Muscle layer of duodenum (tissue), 2 donors: ENCODE results near the gene SAMD5.
A peak's percentile ranks its signal among the peaks of the same experiment; 100 is the strongest.

Source experiments
- H3K27ac ChIP-seq: one replicate; pipeline ENCODE4 v1.7.0; 2013; ENCODE audit warnings: mild to moderate bottlenecking, low read length
- H3K27me3 ChIP-seq: one replicate; pipeline ENCODE4 v1.7.0; 2013; ENCODE audit warnings: low read depth, mild to moderate bottlenecking, control low read depth, low read length
- H3K36me3 ChIP-seq, 2 donors: one replicate each; pipeline ENCODE4 v1.7.0; 2013; ENCODE audit warnings: low read length in 2 of 2, control low read depth in 1 of 2, mild to moderate bottlenecking in 1 of 2; ENCODE audit not compliant: insufficient read depth in 2 of 2, control insufficient read depth in 1 of 2
- H3K4me1 ChIP-seq, 2 donors: one replicate each; pipeline ENCODE4 v1.7.0; 2013; ENCODE audit warnings: low read length in 2 of 2, mild to moderate bottlenecking in 2 of 2, control low read depth in 1 of 2, moderate library complexity in 1 of 2; ENCODE audit not compliant: insufficient read depth in 2 of 2, control insufficient read depth in 1 of 2
- H3K4me3 ChIP-seq, 2 donors: one replicate each; pipeline ENCODE4 v1.7.0; 2013; ENCODE audit warnings: low read length in 2 of 2, low read depth in 1 of 2, mild to moderate bottlenecking in 1 of 2
- H3K9me3 ChIP-seq, 2 donors: one replicate each; pipeline ENCODE4 v1.7.0; 2013; ENCODE audit warnings: low read length in 2 of 2, control low read depth in 1 of 2, mild to moderate bottlenecking in 1 of 2; ENCODE audit not compliant: control insufficient read depth in 1 of 2
- donor health status: healthy.

SAMD5 gene

DNA sequence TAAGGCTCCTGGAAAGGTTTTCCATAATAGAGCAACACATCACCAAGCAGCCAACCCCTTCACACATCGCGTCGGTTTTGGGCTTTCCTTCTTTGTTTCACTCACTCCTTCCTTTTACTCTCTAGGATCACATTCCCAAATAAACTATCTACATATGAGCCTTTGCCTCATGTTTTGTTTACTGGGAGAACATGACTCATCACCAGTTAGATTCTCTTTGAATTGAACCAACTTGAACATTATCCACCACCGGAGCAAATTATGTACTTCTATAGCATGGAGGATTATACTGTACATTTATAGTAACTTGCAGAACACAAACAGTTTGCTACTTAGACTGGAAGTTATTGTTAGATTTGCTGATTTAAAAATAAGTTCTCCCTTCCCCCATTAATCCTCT, 41.0 kb downstream of the SAMD5 start:
- Histone ChIP-seq H3K27me3 (no peaks in the 10 kb centered on the region), H3K9me3 (no peaks in the 10 kb centered on the region), H3K36me3 (no peaks in the 10 kb centered on the region), H3K27ac (no peak overlapping the region), H3K4me3 (no peak overlapping the region), H3K4me1 (peaks cover 0 to 10% of the 10 kb centered on the region in 2 donors)

DNA sequence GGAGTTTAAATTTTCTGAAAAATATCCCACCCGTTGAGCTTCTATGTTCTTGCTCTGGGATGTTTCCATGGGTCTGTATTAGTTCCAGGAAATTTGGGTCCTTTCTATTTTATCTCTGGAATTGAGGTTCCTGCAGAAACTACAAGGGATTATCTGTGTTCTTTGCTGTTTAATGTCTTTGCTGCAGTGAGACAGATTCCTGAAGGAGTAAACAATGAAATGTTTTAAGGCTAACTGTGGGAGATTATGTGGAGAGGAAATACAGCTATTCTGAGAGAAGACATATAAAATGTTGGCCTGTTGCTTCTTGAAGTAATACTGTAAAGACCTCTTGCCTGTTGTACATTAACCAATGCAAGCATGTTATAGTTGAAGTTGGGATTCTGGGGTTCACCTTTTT, 43.5 kb downstream of the SAMD5 start:
- Histone ChIP-seq H3K4me1 (peaks cover 0 to 5% of the 10 kb centered on the region in 2 donors), H3K27ac (no peak overlapping the region), H3K27me3 (no peaks in the 10 kb centered on the region), H3K9me3 (no peaks in the 10 kb centered on the region), H3K36me3 (no peaks in the 10 kb centered on the region), H3K4me3 (no peak overlapping the region)

DNA sequence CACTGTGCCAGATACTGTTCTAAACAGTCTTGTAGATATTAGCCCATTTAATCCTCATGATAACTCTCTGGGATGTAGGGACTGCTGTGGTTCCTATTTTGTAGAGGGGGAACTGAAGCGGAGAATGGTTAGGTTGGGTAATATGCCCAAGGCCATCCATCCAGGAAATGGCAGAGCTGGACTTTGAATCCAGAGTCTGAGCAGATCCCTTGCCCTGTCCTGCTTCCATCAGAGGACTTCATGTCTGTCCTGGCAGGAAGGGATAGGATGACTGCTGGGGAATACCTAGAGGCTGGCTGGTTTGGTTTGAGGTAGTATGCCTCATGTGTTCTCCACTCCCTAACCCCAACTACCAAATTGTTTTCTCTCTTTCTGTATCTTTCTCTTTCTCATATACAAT, 44.6 kb downstream of the SAMD5 start:
- no peaks in the 10 kb centered on the region for H3K9me3 ChIP-seq
- no peaks in the 10 kb centered on the region for H3K36me3 ChIP-seq
- H3K27me3 ChIP-seq: no peaks in the 10 kb centered on the region
- no peak overlapping the region for H3K4me3 ChIP-seq
- no peak overlapping the region for H3K27ac ChIP-seq
- H3K4me1 ChIP-seq: no peaks in the 10 kb centered on the region

DNA sequence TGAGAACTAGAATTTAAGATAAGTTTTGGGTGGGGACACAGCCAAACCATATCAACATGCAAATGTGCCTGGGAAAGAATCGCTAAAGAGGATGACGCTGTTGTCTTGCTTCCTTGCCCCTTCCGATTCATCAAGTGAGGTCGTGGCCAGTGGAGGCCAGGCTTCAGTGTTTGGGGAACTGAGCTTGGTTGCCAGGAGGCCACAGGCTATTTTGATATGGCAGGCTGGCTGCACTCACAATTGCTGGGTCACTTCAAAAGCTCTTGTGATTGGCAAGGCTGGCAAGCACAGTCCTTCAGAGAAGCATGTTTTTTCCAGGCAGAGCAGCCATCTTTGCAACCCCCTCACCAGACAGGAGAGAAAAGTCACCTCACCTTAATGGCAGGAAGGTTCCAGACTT, 45.8 kb downstream of the SAMD5 start:
- Histone ChIP-seq H3K4me1 (no peaks in the 10 kb centered on the region), H3K36me3 (no peaks in the 10 kb centered on the region), H3K4me3 (no peak overlapping the region), H3K27ac (no peak overlapping the region), H3K9me3 (no peaks in the 10 kb centered on the region), H3K27me3 (no peaks in the 10 kb centered on the region)

DNA sequence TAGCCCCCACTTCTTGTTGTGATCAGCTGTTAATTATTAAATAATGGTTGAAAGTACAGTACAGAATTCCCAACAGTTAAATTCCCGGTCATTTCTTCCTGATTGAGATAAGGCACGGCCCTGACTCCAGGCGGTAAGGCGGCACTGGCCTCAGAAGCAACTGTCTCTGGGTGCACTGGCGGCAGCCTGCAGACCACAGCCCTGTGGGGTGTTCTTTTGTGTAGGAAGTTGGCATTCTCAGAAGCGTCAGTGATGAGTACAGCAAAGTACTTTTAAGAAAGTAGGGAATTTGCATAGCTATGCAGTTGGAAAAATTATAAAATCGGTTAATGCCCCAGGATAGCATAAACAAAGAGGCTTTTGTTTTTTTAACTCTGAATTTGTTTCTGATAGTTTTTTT, 50.5 kb downstream of the SAMD5 start:
- H3K4me3 ChIP-seq: peak overlapping the region in 1 of 2 donors; percentile 41
- no peaks in the 10 kb centered on the region for H3K36me3 ChIP-seq

DNA sequence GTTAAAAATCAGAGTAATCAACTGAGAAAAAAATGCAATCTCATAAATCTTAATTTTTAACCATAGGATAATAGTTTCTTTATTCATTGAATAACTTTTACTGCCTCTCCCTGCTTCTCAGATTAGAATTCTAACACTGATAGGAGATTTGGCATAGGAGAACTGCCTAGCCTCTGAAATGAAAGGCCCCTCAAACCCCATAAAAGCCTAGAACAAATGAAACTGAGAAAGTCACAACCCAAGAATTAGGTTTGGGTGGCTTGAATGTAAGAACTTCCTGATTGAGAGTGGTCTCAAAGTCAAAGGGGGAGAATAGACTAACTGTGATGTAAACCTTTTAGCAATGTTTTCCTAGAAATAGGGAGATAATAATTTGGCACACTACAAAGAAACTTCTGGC, 52.2 kb downstream of the SAMD5 start:
- no peak overlapping the region for H3K27ac ChIP-seq
- H3K4me3 ChIP-seq: no peak overlapping the region
- no peaks in the 10 kb centered on the region for H3K9me3 ChIP-seq
- no peaks in the 10 kb centered on the region for H3K4me1 ChIP-seq
- no peaks in the 10 kb centered on the region for H3K27me3 ChIP-seq
- H3K36me3 ChIP-seq: no peaks in the 10 kb centered on the region

More for the DNA sequence above, 50.5 kb downstream of the SAMD5 start:
- no peaks in the 10 kb centered on the region for H3K27me3 ChIP-seq
- no peak overlapping the region for H3K27ac ChIP-seq
- no peaks in the 10 kb centered on the region for H3K9me3 ChIP-seq
- H3K4me1 ChIP-seq: no peaks in the 10 kb centered on the region

DNA sequence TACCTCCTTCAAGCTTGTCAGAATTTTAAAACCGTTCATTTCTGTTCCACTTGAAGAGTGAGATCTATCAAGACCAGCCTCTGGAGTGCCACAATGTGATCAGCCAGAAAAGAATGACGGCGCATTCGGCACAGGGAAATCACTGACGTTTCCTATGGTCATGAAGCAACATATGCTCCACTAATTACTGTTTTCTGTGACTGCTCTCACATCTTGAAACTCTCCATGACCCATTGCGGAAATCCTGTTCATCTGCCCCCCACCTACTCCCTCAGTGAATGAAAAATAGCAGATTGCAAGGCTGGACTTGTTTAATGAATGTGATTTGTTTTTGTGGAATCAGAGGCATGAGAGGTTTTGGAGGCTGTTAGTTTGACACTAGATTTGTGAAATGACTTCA, 53.2 kb downstream of the SAMD5 start:
- Histone ChIP-seq H3K4me3 (no peak overlapping the region), H3K4me1 (no peaks in the 10 kb centered on the region), H3K36me3 (no peaks in the 10 kb centered on the region), H3K27ac (no peak overlapping the region), H3K27me3 (no peaks in the 10 kb centered on the region), H3K9me3 (no peaks in the 10 kb centered on the region)

DNA sequence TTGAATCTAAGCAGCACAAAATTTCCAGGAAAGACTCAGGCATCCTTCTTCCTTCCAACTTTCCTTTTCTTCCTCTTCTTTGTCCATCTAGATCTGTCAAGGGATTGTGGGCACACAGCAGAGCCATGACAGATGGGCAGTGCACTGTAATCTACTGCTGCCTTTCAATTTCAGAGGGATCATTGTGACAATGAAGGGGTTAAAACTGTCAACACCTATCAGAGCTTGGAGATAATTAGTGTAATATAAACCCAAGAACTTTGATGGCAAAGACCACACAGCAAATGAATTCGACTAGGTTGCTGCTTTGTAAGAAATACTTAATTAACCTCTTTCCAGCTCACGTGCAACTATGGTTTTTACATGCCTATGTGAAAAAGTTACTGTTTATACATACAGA, 55.0 kb downstream of the SAMD5 start:
- Histone ChIP-seq H3K9me3 (no peaks in the 10 kb centered on the region), H3K27me3 (no peaks in the 10 kb centered on the region), H3K27ac (no peak overlapping the region), H3K4me1 (no peaks in the 10 kb centered on the region), H3K4me3 (no peak overlapping the region), H3K36me3 (no peaks in the 10 kb centered on the region)

DNA sequence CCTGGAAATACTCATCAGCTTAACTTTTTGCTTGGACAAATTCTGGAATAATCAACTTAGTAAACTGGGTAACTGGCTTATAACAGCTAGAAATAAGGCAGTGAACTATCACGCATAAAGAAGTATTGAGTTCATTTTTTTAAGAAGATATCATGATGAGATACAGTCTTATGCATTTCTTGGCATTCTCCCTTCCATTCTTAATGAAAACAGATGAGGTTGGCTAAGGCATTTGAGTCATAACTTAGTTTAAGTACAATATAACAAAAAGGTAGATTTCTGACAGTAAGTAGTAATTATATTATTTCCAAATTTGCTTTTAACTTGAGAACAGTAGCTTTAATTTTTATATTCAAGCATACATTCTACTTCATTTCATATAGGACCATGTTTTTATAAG, 56.1 kb downstream of the SAMD5 start:
- no peak overlapping the region for H3K4me3 ChIP-seq
- no peak overlapping the region for H3K27ac ChIP-seq
- no peaks in the 10 kb centered on the region for H3K36me3 ChIP-seq
- no peaks in the 10 kb centered on the region for H3K9me3 ChIP-seq
- no peaks in the 10 kb centered on the region for H3K4me1 ChIP-seq
- no peaks in the 10 kb centered on the region for H3K27me3 ChIP-seq

DNA sequence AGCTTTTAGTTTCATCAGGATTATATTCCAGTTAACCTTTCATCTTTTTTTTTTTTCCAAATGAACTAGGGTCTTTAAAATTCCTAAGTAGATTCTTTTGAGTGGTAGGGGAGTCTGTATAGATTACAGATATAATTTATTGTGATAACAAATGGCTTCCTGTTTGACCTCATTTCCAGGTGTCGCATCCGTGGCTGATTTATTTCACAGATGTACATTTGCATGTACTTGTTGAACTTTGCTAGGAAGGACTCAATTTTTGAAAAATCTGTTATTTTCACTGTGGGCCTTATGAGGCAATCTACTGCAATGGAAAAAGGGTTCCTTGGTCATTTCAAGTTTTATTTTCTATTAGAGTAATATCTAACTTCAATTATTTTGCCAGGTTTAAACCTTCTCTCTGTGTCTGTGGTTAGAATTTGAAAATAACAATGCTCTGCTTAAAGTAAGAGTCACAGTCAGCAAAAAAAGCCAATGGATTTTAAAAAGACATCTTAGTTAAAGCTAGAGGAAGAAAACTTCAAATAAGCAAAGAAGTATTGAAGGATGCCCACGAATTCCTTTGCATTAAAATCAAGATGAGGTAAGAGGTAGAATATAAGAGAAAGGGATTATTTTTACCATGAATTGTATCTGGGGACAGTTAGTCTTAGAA, 57.9 kb downstream of the SAMD5 start:
- H3K27ac ChIP-seq: no peak overlapping the region
- H3K4me3 ChIP-seq: no peak overlapping the region
- no peaks in the 10 kb centered on the region for H3K36me3 ChIP-seq

DNA sequence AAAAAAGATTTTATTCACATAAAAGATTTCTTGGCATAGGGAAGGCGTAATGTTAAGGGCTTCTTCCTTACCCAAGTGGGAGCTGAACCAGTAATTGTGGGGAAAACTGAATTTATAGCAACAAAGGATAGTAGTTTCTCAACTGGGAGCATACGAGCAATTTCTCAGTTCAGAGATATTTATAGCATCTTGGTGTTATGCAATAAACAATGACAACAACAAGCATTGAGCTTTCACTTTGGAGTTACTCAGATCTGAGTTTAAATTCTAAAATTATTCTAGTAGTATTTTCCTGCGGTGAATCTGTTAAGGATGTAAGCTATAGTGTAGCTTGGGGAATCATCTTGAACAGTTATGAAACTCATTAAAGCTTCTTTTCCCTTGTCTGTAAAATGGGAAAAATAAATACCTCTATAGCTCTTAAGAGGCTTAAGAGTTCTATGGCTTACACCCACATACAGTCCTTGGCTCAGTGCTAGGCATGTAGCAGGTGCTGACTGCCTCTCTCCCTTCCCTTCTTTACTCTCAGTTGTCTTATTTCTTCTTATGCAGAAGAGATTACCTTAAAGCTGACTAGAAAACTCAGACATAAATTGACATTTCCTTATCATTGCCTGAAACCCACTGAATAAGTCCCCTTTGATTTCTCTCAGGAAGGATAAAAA, 58.8 kb downstream of the SAMD5 start:
- H3K9me3 ChIP-seq: no peaks in the 10 kb centered on the region
- no peak overlapping the region for H3K4me3 ChIP-seq
- no peaks in the 10 kb centered on the region for H3K27me3 ChIP-seq
- H3K27ac ChIP-seq: no peak overlapping the region
- no peaks in the 10 kb centered on the region for H3K36me3 ChIP-seq
- H3K4me1 ChIP-seq: no peaks in the 10 kb centered on the region

More for the DNA sequence above, 57.9 kb downstream of the SAMD5 start:
- Histone ChIP-seq H3K4me1 (no peaks in the 10 kb centered on the region), H3K9me3 (no peaks in the 10 kb centered on the region), H3K27me3 (no peaks in the 10 kb centered on the region)

DNA sequence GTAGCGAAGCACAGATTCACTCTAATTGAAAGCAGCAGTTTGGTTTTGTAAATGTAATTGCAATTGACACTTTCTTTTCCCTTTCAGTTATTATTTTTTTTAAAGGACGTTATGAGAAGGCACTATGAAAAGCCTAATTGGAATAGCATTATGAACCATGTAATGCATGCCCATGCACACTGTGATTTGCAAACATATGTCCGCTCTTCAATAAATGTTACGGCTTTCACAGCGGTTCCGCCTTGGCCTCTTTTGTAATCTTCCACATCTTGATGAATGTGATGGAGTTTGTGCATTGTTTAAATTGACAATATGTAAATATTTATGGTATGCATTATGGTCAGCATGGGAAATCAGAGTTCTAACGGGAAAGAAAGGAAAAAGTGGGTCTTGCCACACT, 61.3 kb downstream of the SAMD5 start:
- Histone ChIP-seq H3K36me3 (no peaks in the 10 kb centered on the region), H3K9me3 (no peaks in the 10 kb centered on the region), H3K27me3 (no peaks in the 10 kb centered on the region), H3K4me3 (no peak overlapping the region), H3K4me1 (no peaks in the 10 kb centered on the region), H3K27ac (no peak overlapping the region)
